Measurements from ENCODE around the gene ATP5PO. TPM values are rescaled to one million over a fixed set of nuclear protein-coding genes. Genes with fewer than 3 reads are reported as not detected.

The ATP5PO gene
- total and polyA plus RNA-seq, 4 donors = 72.8 to 200 (median 131) TPM

- Histone ChIP-seq H3K4me3 (ENCODE audit: low read depth in 1 of 3, low read length in 3 of 3) (no peak overlapping the region), H3K36me3 (ENCODE audit: control insufficient read depth in 4 of 4, insufficient read depth in 3 of 4, low read depth in 1 of 4, low read length in 3 of 4) (no peaks in the 10 kb centered on the region), H3K9me3 (ENCODE audit: control insufficient read depth in 4 of 4, low read length in 3 of 4) (no peaks in the 10 kb centered on the region), H3K9ac (ENCODE audit: low read depth in 1 of 2, low read length in 2 of 2) (no peak overlapping the region), H3K4me1 (ENCODE audit: control insufficient read depth in 4 of 4, insufficient read depth in 4 of 4, low read length in 3 of 4) (no peaks in the 10 kb centered on the region), H3K27ac (ENCODE audit: low read depth in 1 of 2, low read length in 2 of 2) (no peak overlapping the region), H3K27me3 (ENCODE audit: control insufficient read depth in 4 of 4, insufficient read depth in 4 of 4, low read length in 3 of 4) (no peaks in the 10 kb centered on the region)
- TF ChIP-seq ZBTB33 (IDR thresholded peaks at IDR 0.05) (no peak), EGR1 (IDR thresholded peaks at IDR 0.05; ENCODE audit: low read depth in 2 of 2) (no peak), FOXA1 (IDR thresholded peaks at IDR 0.05) (no peak), HNF4A (conservative IDR thresholded peaks at IDR 0.05) (no peak), YY1 (IDR thresholded peaks at IDR 0.05) (no peak), SP1 (IDR thresholded peaks at IDR 0.05) (no peak), JUND (IDR thresholded peaks at IDR 0.05) (no peak), NR2F2 (IDR thresholded peaks at IDR 0.05) (no peak), HNF4G (IDR thresholded peaks at IDR 0.05) (no peak)
- 94% methylated on average over 18 of the region's 18 CpGs for WGBS
- no peak for DNase-seq (ENCODE audit: low spot score)
Measured at GRCh38 chr21:33859373-33860102, 56.1 kb downstream of the ATP5PO start.

DNA sequence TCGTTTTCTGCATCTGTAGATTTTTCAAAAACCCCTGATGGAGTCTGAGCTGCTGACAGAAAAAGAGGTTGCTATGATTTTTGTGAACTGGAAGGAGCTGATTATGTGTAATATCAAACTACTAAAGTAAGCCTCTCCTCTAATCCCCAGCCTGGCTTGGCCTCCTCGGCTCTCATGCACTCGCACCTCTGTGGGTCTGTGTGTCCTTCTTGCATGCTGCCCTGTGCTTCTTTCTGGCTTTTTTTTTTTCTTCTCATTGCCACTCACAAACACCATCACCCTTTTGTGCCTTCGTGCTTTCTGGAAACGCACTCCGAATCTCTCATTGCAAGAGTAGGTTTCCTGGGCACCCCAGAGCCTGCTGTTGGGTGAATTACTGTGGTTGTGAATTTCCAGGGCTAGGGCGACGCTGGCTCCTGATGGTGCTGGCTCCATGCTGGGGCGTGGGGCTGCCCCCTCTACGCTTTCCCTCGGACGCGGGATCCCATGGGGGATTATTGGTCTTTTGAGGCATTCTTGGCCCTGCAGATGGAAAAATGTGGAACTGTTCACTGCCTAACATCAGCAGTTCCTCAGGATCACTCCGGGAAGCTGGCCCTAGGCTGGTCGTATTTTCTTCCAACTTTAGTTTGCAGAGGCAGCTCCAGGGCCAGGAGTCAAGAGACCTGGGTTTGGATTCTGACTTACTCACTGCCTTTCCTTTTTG, 56.8 kb downstream of the ATP5PO start:
- H3K4me3 ChIP-seq (ENCODE audit: low read depth in 1 of 3, low read length in 3 of 3) = no peak overlapping the region
- H3K4me1 ChIP-seq (ENCODE audit: control insufficient read depth in 4 of 4, insufficient read depth in 4 of 4, low read length in 3 of 4) = no peaks in the 10 kb centered on the region
- H3K36me3 ChIP-seq (ENCODE audit: control insufficient read depth in 4 of 4, insufficient read depth in 3 of 4, low read depth in 1 of 4, low read length in 3 of 4) = no peaks in the 10 kb centered on the region
- no peaks in the 10 kb centered on the region for H3K9me3 ChIP-seq (ENCODE audit: control insufficient read depth in 4 of 4, low read length in 3 of 4)
- WGBS = 89% methylated on average over 15 of the region's 15 CpGs
- TF ChIP-seq CTCF (IDR thresholded peaks at IDR 0.05; ENCODE audit: low read depth, low read length, missing input control) (no peak), ZBTB33 (IDR thresholded peaks at IDR 0.05) (no peak), ATF3 (IDR thresholded peaks at IDR 0.05) (no peak), REST (IDR thresholded peaks at IDR 0.05) (no peak), EGR1 (IDR thresholded peaks at IDR 0.05; ENCODE audit: low read depth in 2 of 2) (no peak), YY1 (IDR thresholded peaks at IDR 0.05) (no peak), JUND (IDR thresholded peaks at IDR 0.05) (no peak), SP1 (IDR thresholded peaks at IDR 0.05) (no peak), TAF1 (conservative IDR thresholded peaks at IDR 0.05) (no peak), HNF4G (IDR thresholded peaks at IDR 0.05) (no peak), RXRA (IDR thresholded peaks at IDR 0.05) (no peak), HNF4A (conservative IDR thresholded peaks at IDR 0.05) (no peak), NR2F2 (IDR thresholded peaks at IDR 0.05) (no peak), FOXA1 (IDR thresholded peaks at IDR 0.05) (no peak)
- TF ChIP-seq, protein P1, sequence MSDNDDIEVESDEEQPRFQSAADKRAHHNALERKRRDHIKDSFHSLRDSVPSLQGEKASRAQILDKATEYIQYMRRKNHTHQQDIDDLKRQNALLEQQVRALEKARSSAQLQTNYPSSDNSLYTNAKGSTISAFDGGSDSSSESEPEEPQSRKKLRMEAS (IDR thresholded peaks at IDR 0.05) = no peak
- DNase-seq (ENCODE audit: low spot score) = no peak
- no peak overlapping the region for H3K27ac ChIP-seq (ENCODE audit: low read depth in 1 of 2, low read length in 2 of 2)
- no peaks in the 10 kb centered on the region for H3K27me3 ChIP-seq (ENCODE audit: control insufficient read depth in 4 of 4, insufficient read depth in 4 of 4, low read length in 3 of 4)
- no peak overlapping the region for H3K9ac ChIP-seq (ENCODE audit: low read depth in 1 of 2, low read length in 2 of 2)

Data from liver (tissue), 9 donors.